Stimulated activated CD4-positive, alpha-beta T cell treated with anti-CD3 and anti-CD28 coated beads, TNF-alpha, amount 100 ng/mL, for 4 hours (primary cell): Measurements from ENCODE around the gene NFKBIB.

Experiments used
- DNase-seq, 3 experiments: peaks; one replicate each; pipeline ENCODE4 v3.0.0-alpha.2; 2020; ENCODE audit warnings: low read depth in 3 of 3

NFKBIB gene

DNA sequence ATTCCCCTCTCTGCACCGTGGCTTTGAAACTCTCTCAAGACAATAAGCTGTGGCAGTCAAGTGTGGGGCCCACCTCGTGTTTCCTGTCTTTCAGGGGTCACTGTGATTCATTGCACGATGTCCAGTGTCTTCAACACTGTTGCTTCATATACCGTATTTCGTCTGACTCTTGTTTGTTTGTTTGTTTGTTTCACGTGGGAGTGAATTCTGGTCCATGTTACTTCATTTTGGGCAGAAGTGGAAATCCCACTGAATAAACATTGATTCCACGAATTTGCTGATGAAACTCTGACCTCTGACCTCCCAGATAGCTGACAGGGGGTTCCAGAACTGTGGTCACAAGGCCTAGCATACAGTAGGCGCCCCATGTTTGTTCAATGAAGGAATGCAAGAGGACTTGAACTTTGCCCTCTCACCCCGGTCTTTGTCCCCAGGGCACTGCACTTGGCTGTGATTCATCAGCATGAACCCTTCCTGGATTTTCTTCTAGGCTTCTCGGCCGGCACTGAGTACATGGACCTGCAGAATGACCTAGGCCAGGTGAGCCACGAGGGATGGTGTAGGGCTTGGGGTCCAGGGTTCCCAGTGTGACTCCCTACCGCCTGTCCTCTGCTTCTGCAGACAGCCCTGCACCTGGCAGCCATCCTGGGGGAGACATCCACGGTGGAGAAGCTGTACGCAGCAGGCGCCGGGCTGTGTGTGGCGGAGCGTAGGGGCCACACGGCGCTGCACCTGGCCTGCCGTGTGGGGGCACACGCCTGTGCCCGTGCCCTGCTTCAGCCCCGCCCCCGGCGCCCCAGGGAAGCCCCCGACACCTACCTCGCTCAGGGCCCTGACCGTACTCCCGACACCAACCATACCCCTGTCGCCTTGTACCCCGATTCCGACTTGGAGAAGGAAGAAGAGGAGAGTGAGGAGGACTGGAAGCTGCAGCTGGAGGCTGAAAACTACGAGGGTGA is 5.1 kb downstream of the NFKBIB start:
- DNase-seq = no peak

DNA sequence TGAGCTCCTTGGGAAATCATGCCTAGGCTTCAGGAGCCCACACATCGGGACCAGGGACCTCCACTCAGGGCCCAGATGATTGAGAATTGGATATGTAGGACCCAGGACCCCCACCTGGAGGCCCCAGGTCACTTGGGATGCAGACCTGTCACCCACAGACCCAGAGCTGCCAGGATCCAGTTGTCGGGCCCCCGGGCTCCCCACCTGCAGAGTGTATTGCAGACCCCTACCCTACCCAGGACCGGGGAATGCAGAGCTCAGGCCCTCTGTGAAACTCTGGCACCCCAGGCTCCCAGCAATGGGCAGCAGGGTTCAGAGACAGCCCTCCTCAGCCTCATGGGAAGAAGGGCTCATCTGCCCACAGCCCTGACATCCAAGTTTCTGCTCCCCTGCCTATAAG is 5.9 kb downstream of the NFKBIB start:
- DNase-seq = no peak

DNA sequence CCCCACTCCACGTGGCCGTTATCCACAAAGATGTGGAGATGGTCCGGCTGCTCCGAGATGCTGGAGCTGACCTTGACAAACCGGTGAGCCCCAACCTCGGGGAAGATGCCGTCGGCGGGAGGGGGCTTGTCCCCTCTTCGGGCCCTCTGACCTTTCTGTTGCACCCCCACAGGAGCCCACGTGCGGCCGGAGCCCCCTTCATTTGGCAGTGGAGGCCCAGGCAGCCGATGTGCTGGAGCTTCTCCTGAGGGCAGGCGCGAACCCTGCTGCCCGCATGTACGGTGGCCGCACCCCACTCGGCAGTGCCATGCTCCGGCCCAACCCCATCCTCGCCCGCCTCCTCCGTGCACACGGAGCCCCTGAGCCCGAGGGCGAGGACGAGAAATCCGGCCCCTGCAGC is 7.5 kb downstream of the NFKBIB start:
- DNase-seq = no peak

DNA sequence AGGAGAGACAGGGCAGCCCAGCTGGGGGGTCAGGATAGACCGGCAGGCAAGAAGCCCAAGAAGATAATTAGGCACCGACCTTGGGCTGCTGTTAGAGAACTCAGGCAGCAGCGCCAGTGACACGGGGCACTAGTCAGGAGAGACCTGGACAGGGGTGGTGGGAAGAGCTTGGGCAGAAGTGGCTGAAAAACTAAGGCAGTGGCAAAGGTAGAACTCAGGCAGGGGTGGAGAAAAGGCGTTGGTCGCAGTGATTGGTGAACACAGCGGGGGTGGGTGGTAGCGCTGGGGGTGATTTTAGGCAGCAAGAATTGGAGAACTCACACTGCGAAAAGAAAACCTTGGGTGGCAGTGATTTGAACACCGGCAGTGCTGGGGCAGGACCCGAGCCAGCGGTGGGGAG is 7.9 kb downstream of the NFKBIB start:
- no peak for DNase-seq

DNA sequence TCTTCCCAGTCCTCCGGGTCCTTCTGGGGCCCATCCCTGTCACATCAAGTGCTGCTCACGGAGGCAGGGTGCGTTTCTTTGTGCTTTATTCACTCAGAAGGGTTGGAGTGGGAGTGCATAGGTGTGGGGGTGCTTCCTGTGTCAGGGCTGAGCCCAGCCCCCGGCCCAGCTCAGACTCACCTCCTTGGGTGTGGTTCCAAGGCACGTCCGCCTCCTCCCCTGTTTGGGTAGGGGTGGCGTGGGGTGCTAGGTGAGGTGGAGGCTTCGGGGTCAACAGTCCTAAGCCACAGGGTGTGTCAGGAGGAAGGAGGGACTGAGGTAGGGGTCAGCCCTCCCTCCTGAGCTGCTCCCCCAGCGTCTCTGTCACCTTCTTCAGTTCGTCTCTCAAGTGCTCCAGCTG is 9.1 kb downstream of the NFKBIB start:
- no peak for DNase-seq

DNA sequence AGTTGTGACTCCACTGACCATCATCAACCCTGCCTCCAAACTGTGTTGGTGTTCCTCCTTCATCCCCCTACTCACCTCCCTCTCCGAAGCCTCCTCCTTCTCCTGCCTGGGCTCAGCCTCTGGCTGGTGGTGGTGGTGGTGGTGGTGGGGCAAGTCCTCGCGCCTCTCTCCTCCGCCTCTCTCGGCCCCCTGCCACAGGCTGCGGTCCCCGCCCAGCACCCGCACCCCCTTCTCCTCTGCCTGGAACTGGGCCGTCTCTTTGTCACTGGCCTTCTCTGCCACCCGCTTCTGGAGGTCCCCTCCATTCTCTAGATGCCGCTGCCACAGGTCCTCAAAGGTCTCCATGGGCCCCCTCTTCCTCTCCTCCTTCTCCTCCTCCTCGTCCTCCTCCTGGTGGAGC is 10.7 kb downstream of the NFKBIB start:
- no peak for DNase-seq

DNA sequence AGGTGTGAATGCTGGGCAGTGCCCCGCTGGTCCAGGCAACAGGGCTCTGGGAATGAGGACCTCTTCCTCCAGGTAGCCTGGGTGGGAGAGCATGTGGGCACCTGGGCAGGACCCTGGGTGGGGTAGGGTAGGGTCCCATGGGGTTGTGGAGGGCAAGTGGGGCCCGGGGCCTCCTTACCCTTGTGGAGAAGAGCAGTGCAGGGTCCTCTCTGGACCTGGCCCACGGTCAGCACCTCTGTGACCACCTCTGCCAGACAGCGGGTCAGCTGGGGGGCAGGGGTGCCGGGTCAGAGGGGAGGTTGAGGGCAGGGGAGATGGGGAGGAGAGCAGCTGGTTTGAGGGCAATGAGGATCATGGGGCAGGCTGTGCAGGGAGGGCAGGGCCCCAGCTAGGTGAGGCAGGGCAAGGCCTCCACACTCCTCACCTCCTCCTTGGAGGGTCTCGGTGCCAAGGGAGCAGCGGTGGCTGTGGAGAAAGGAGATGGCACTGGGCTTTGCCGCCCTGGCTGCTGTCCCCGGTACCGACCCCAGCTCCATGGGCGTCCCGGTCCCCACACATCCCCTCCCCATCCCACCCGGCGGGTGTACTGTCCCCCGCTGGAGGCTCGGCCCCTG is 11.7 kb downstream of the NFKBIB start:
- no peak for DNase-seq

DNA sequence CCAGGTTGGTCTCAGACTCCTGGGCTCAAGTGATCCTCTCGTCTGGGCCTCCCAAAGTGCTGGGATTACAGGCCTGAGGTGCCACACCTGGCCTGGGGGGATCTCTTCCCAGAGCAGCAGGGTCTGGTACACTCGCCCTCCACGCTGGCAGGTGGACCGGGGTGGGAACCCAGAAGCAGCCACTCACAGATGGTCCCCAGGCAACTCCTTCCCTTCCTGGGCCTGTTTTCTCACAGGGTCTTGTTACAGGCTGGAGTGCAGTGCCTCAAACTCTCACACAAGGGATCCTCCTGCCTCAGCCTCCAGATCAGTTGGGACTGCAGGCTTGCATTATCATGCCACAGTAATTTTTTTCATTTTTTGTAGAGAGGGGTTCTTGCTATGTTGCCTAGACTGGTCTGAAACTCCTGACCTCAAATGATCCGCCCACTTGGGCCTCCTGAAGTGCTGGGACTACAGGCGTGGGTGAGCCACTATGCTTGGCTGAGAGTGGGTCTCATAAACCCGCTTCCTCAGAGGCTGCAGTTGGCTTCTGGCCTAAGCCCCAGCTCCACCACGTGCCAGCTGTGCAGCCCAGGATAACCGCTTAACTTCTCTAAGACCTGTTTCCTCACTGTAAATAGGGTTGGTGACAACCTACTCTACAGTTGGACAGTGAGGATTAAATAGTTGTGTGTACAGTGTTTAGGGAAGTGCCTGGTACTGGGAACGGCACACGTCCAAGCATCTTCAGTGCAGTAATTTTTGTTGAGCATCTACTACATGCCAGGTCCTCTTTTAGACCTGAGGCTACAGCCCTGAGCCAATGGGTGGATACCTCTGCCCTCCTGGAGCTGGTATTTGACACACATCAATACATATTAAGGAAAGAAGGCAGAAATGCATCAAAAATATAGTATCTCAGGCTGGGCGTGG is 13.1 kb downstream of the NFKBIB start:
- DNase-seq = no peak

DNA sequence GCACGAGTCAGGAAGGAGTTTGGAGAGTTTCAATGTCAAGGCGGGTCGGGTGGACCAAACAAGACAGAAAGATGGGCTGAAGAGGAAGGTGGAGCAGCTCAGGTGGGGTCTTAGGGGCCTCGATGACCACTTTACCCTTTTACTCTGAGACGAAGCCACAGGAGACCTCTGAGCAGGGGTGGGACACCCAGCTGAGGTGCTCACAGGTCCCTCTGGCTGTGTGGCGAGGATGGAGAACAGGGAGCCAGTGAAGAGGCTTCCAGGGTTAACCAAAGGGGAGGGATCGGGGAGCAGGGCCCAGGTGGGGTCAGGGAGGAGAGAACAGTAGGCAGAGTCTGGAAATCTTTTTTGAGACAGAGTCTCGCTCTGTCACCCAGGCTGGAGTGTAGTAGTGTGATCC is 14.2 kb downstream of the NFKBIB start:
- no peak for DNase-seq

DNA sequence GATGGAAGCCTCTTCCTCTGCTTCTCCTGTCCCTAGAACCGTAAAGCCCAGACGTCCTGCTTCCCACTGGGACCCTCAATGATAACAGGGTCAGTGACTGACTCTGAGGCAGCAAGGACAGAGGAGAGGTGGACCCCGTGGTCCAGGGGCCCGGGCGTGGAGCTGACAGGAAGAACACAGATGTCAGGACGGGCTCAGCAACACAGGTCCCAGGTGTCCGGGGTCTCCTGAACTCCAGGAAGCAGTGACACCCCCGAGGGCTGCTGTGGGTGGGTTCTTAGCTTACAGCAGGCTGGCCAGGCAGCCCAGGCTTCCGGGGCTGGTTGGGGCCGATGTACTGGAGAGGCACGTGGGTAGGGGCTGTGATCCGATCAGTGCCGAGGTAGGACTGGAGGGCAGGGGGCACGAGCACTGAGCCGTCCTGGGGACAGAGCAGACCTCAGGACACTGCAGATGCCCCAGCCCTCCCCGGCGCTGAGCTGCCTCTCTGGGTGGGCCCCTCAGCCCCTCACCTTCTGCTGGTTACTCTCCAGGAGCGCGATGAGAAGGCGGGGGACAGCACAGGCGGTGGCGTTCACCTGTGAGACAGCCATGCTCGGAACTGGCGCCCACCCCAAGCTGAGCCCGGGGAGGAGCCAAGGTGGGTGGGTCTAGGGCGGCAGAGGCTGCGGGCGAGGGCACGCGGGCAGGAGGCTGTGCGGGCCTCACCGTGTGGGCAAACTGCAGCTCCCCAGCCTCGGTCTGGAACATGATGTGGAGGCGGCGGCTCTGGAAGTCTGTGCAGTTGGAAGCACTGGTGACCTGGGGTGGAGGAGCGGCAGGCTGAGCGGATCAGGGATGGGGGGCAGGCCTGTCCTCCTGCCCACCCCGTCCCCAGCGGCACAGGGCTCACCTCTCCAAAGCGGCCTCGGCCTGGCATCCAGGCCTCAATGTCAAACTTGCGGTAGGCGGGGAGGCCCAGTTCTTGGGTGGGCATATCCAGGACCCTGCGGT is 15.9 kb downstream of the NFKBIB start:
- DNase-seq = no peak

DNA sequence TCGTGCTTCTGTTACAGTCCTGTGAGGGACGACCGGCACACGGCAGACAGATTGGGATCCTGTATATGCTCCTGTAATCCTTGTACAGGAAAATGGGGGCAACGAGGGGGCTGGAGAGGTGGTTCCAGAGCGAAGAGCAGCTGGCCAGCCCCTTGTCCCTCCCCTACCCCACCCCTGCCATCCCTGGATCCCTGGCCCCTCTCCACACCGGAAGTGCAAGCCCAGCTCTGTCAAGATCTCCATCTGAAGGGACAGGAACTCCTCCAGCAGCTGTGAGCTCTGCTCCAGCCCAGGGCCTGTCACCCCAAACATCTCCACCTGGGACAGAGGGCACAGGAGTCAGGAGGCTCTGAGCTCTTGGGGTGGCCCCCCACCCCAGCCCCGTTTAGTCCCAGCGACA is 17.7 kb downstream of the NFKBIB start:
- no peak for DNase-seq

DNA sequence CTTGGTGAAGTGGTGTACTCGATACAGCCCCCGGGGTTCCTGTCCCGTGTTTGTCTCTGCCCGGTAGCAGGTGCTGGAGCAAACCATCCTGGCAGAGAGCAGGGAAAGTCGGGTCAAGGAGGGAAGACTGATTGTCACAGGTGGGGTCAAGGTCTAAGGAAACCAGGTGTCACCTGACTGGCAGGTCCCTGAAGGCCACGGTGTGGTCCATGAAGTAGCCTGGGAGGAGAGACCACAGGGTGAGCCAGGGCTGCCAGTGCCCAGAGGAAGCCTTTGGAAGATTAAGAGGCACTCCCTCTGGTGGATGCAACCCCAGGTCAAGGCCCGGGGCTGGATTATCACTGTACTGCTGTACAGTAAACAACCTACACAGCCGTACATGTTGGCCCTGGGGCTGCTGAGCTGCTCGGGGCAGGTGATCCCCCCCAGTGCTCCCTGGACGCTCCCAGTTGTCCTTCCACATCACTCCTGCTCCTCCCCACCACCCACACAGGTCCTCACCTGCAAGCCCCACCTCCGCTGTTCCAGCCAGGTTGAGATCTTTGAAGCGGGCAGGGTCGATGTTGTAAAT is 18.2 kb downstream of the NFKBIB start:
- no peak for DNase-seq

DNA sequence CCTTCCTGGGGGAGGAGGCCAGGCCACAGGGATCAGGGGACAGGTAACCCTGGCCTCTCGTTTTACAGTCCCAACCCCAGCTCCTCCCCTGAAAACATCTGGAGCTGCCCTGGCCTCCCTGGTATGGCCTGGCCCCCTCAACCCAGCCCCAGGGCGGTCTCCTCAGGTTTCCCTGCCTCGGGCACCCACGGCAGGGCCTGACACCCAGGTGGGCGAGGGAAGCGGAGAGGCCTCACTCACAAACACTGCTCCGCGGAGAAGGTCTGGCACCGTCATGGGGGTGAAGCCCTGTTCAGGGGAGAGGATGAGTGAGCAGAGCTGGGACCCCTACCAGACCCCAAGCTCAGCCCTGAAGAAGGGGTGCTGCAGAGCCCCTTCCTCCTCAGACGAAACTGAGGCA is 18.8 kb downstream of the NFKBIB start:
- no peak for DNase-seq

DNA sequence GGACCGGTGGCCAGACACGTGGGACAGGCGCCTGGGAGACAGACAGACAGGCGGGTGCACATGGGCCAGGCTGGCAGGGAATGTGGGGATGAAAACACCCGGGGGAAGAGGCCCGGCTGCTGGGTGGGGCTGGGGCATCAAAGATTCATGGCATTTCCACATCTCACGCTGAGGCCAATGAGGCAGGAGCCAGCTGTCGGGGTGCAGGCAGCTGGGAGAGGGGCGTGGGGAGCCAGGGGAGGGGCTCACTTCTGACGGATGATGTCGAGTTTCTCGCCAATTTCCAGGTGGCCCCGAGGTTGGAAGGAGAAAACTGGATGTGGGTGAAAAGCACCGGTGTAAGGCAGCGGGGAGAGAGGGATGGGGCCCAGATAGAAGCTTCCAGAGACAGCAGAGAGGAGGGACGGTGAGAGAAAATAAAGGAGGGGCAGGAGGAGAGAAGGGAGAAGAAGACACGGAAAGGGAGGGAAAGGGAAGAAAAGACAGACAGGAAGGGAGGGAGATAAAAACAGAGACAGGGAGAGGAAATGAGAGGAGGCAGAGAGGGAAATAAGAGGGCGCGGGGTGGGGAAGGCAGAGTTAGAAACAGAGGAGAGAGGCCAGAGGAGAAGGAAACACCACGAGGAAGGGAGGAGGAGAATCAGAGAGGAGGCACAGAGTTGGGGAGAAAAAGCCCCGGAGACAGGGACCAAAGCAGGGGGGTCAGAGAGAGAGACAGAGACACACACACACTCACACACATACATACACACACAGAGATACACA is 20.2 kb downstream of the NFKBIB start:
- DNase-seq = no peak

DNA sequence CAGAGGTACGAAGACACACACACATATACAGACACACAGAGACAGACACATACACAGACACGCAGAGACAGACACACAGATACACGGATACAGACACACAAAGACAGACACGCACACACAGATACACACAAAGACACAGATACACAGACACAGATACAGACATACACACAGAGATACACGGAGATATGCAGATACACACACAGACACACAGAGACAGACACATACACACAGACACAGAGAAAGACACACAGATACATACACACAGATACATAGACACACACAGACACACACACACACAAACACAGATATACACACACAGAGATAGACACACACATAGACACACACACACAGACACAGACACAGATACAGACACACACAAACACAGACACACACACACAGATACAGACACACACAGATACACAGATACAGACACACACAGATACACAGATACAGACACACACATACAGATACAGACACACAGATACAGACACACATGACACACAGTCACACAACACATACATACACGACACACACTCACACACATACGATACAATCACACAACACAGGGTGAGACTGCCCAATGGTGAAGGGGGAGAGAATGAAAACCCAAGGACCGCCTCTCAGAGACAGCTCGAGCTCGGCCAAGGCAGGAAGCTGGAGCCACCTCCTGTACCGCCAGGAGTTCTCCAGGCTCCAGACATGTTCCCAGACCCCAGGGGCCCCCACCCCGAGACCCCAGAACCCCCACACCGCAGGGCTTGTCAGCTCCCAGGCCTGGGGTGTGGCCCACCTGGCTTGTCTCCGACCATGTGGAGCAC is 21.0 kb downstream of the NFKBIB start:
- no peak for DNase-seq

DNA sequence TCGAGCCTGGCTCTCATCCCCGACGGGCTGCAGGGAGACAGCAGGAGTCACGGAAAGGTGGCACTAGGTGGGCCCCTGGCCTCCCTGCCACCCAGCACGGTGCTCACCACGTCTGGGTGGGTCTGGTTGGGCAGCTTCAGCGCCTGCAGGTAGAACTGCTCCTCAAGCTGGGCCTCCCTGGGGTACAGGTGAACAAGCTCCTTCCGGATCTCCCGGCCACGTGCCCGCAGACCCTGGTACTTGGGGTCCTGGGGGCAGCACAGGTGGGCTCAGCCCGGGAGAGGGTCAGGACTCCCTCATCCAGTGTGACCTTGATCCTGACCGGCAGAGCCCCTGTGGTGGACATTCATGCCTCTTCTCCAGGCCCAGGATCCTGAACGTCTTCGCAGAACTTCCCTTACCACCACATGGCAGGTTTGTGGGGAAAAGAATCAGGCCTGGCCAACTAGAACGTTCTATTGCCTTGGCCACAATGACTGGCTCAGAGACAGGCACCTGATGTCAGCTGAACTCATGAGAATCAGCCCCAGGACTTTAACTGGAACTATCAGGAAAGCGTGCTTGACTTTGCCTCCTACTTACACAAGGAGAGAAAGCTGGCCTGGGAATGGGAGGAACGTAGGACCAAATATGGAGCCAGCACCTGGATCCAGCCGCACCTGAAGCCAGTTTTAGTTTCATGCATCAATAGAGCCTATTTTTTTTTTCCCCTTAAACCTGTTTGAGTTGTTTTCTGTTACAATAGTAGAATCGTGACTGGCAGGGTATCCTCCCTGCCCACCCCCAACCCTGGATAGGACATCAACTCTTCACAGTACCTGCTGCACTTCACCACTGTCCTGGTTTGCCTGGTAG is 21.9 kb downstream of the NFKBIB start:
- DNase-seq = no peak

DNA sequence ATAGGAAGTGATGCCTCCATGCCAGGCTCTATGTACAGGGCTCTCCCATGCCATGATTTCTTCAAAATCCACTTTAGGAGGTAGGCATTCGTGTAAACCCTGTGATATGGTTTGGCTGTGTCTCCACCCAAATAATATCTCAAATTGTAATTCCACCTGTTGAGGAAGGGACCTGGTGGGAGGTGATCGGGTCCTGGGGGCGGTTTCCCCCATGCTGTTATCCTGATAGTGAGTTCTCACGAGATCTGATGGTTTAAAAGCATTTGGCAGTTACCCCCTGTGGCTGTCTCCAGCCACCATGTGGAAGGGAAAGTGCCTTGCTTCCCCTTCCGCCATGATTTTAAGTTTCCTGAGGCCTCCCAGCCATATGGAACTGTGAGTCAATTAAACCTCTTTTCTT is 22.7 kb downstream of the NFKBIB start:
- no peak for DNase-seq

DNA sequence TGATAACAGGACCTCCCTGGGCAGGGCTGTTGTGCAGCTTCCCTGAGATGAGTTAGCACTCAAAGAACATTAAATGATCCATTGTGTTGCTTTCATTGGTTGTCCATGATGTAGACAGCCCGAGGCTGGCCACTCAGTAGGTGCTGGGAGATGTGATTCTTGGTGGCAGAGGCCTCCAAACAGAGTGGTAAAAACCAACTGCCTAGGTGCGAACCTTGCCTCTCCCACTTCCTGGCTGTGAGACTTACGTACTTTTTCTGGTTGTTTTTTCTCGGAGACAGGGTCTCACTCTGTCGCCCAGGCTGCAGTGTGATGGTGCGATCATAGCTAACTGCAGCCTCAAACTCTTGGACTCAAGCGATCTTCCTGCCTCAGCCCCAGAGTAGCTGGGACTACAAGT is 24.6 kb downstream of the NFKBIB start:
- no peak for DNase-seq
